HepG2 (cell line): ENCODE data around the gene MED1. TPM values are rescaled to one million over a fixed set of nuclear protein-coding genes. Genes with fewer than 3 reads are reported as not detected.

ENCODE experiments used
- ARID2 ChIP-seq: sonication (generic); formaldehyde crosslinking; IDR thresholded peaks from 2 replicates; pipeline ENCODE4 v1.8.1; 2022; ENCODE audit warnings: mild to moderate bottlenecking, missing genetic modification reagents, borderline replicate concordance
- CHCHD3 ChIP-seq: sonication (generic); formaldehyde crosslinking; IDR thresholded peaks from 2 replicates; pipeline ENCODE4 v1.8.0; 2022; ENCODE audit warnings: mild to moderate bottlenecking, missing genetic modification reagents, moderate library complexity
- FOXA1 ChIP-seq, 2 experiments: fragments of 450-650 bp in 1 of 2; sonication (generic) in 1 of 2; formaldehyde crosslinking in 1 of 2; IDR thresholded peaks; 2 replicates each; pipeline versions ENCODE4 v1.4.0 to v1.6.1; 2016 to 2020; ENCODE audit warnings: missing genetic modification reagents in 1 of 2
- FOXM1 ChIP-seq: sonication (generic); formaldehyde crosslinking; IDR thresholded peaks from 2 replicates; pipeline ENCODE4 v1.5.0; 2020; ENCODE audit warnings: missing genetic modification reagents
- HNRNPUL1 ChIP-seq: fragments of 200-400 bp; formaldehyde crosslinking; IDR thresholded peaks from 2 replicates; pipeline ENCODE4 v1.6.1; 2017; ENCODE audit warnings: low read depth, mild to moderate bottlenecking, low read length, moderate library complexity
- HOXA7 ChIP-seq: sonication (generic); formaldehyde crosslinking; IDR thresholded peaks from 2 replicates; pipeline ENCODE4 v1.8.1; 2022; ENCODE audit warnings: mild to moderate bottlenecking, missing genetic modification reagents, moderate library complexity
- MAF1 ChIP-seq: sonication (generic); formaldehyde crosslinking; IDR thresholded peaks from 2 replicates; pipeline ENCODE4 v1.5.0; 2020; ENCODE audit warnings: missing genetic modification reagents, borderline replicate concordance
- NFE2L2 ChIP-seq: fragments of 150-350 bp; IDR thresholded peaks from 2 replicates; pipeline ENCODE4 v1.6.1; 2014; ENCODE audit warnings: low read length
- NR1H2 ChIP-seq: sonication (generic); formaldehyde crosslinking; IDR thresholded peaks from 2 replicates; pipeline ENCODE4 v1.8.1; 2022; ENCODE audit warnings: low read depth, missing genetic modification reagents, borderline replicate concordance
- PLRG1 ChIP-seq: fragments of 450-650 bp; conservative IDR thresholded peaks from 2 replicates; pipeline ENCODE4 v1.6.1; 2016
- TARDBP ChIP-seq: sonication (generic); formaldehyde crosslinking; IDR thresholded peaks from 2 replicates; pipeline ENCODE4 v1.8.0; 2022; ENCODE audit warnings: mild to moderate bottlenecking, missing genetic modification reagents
- ZNF329 ChIP-seq: sonication (generic); formaldehyde crosslinking; IDR thresholded peaks from 2 replicates; pipeline ENCODE4 v1.9.0; 2021; ENCODE audit warnings: low read depth, mild to moderate bottlenecking, missing genetic modification reagents
- ZSCAN25 ChIP-seq: sonication (generic); formaldehyde crosslinking; IDR thresholded peaks from 2 replicates; pipeline ENCODE4 v1.8.0; 2022; ENCODE audit warnings: mild to moderate bottlenecking, missing genetic modification reagents
- polyA plus RNA-seq, 8 experiments: library from polyadenylated mRNA; depleted of rRNA in 3 of 8; stranded (reverse) in 7 of 8; unstranded in 1 of 8; fragments of >200 nt; fragmentation: Illumina TruSeq in 4 of 8; extraction: Trizol in 4 of 8; gene quantifications; 2 replicates each; pipeline versions ENCODE4 v1.2.1 to v1.2.3, GENCODE V29; 2011 to 2016; ENCODE audit warnings: low read depth in 4 of 8, missing spikeins in 1 of 8, mixed read lengths in 1 of 8; ENCODE audit not compliant: insufficient read depth in 1 of 8
- total RNA-seq, 5 experiments: library from RNA; depleted of rRNA; stranded (reverse); fragments of >200 nt; fragmentation: Illumina TruSeq; extraction: Trizol; gene quantifications; 2 replicates each; pipeline ENCODE4 v1.2.3, GENCODE V29; 2016; ENCODE audit warnings: low read depth in 1 of 5
- TF ChIP-seq, protein P1 (sequence below), 2 experiments: fragments of 450-650 bp in 1 of 2; sonication (generic) in 1 of 2; formaldehyde crosslinking in 1 of 2; IDR thresholded peaks; 2 replicates each; pipeline versions ENCODE4 v1.6.1 to v1.8.0; 2016 to 2022; ENCODE audit warnings: antibody characterized with exemption in 1 of 2, mild to moderate bottlenecking in 1 of 2, missing genetic modification reagents in 1 of 2
- TF ChIP-seq, protein P2 (sequence below): sonication (generic); formaldehyde crosslinking; conservative IDR thresholded peaks from 2 replicates; pipeline ENCODE4 v1.8.0; 2022; ENCODE audit warnings: mild to moderate bottlenecking, moderate library complexity, missing genetic modification reagents
- TF ChIP-seq, protein P3 (sequence below): sonication (generic); formaldehyde crosslinking; IDR thresholded peaks from 2 replicates; pipeline ENCODE4 v1.4.0; 2020; ENCODE audit warnings: missing genetic modification reagents; ENCODE audit errors: not compliant biosample characterization

MED1 gene
- total and polyA plus RNA-seq, 2 of the 13 experiments (the other 11 are each of a cell fraction or from before 2014, with no cell fraction given), result 37.5 to 40.1 TPM

DNA sequence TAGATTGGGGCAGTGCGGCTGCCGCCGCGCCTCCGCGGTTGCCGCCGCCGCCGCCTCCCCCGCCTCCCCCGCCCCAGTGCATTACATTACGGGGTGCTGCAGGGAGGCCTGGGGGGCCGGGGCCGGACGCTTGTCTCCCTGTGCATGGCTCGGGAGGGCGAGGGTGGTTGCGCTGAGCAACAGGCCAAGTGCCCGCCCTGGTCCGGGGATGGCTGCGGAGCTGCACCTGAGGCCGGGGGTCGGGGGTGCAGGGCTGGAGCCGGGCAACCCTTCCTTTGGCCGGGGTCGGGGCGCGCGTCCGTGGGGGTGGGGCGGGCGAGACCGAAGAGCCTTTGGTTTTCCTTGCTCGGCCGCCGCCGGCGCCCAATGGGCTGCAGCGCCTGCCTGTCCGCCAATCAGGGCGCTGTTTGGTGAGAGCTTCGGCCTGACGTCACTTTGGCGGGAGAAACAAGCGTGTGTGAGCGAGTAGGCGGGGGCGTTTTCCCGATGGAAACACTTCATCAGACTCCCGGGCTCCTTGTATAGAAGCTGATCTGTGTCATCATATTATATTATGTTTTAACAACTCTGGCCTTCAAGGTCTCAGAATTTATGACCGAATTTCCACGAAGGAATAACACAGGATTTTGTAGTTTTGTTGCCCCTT is 48.7 kb downstream of the MED1 start (continued):
- TF ChIP-seq, protein P1, sequence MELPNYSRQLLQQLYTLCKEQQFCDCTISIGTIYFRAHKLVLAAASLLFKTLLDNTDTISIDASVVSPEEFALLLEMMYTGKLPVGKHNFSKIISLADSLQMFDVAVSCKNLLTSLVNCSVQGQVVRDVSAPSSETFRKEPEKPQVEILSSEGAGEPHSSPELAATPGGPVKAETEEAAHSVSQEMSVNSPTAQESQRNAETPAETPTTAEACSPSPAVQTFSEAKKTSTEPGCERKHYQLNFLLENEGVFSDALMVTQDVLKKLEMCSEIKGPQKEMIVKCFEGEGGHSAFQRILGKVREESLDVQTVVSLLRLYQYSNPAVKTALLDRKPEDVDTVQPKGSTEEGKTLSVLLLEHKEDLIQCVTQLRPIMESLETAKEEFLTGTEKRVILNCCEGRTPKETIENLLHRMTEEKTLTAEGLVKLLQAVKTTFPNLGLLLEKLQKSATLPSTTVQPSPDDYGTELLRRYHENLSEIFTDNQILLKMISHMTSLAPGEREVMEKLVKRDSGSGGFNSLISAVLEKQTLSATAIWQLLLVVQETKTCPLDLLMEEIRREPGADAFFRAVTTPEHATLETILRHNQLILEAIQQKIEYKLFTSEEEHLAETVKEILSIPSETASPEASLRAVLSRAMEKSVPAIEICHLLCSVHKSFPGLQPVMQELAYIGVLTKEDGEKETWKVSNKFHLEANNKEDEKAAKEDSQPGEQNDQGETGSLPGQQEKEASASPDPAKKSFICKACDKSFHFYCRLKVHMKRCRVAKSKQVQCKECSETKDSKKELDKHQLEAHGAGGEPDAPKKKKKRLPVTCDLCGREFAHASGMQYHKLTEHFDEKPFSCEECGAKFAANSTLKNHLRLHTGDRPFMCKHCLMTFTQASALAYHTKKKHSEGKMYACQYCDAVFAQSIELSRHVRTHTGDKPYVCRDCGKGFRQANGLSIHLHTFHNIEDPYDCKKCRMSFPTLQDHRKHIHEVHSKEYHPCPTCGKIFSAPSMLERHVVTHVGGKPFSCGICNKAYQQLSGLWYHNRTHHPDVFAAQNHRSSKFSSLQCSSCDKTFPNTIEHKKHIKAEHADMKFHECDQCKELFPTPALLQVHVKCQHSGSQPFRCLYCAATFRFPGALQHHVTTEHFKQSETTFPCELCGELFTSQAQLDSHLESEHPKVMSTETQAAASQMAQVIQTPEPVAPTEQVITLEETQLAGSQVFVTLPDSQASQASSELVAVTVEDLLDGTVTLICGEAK (IDR thresholded peaks at IDR 0.05), result no peak
- TF ChIP-seq, protein P1 (CRISPR knock-in tag; IDR thresholded peaks at IDR 0.05), result no peak
- TF ChIP-seq, protein P2, sequence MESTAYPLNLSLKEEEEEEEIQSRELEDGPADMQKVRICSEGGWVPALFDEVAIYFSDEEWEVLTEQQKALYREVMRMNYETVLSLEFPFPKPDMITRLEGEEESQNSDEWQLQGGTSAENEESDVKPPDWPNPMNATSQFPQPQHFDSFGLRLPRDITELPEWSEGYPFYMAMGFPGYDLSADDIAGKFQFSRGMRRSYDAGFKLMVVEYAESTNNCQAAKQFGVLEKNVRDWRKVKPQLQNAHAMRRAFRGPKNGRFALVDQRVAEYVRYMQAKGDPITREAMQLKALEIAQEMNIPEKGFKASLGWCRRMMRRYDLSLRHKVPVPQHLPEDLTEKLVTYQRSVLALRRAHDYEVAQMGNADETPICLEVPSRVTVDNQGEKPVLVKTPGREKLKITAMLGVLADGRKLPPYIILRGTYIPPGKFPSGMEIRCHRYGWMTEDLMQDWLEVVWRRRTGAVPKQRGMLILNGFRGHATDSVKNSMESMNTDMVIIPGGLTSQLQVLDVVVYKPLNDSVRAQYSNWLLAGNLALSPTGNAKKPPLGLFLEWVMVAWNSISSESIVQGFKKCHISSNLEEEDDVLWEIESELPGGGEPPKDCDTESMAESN (CRISPR knock-in tag), result no peak
- TF ChIP-seq MAF1 (CRISPR knock-in tag) (no peak), CHCHD3 (CRISPR knock-in tag) (no peak), NFE2L2 (no peak), HNRNPUL1 (no peak), ZNF329 (CRISPR knock-in tag) (no peak), TARDBP (CRISPR knock-in tag) (no peak), FOXA1 (IDR thresholded peaks at IDR 0.05) (no peak), FOXA1 (CRISPR knock-in tag; IDR thresholded peaks at IDR 0.05) (no peak), FOXM1 (CRISPR knock-in tag) (no peak), NR1H2 (no peak), ZSCAN25 (CRISPR knock-in tag) (no peak), ARID2 (CRISPR knock-in tag) (no peak), HOXA7 (no peak), PLRG1 (no peak)
- TF ChIP-seq, protein P3, sequence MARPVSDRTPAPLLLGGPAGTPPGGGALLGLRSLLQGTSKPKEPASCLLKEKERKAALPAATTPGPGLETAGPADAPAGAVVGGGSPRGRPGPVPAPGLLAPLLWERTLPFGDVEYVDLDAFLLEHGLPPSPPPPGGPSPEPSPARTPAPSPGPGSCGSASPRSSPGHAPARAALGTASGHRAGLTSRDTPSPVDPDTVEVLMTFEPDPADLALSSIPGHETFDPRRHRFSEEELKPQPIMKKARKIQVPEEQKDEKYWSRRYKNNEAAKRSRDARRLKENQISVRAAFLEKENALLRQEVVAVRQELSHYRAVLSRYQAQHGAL (CRISPR knock-in tag), result no peak
